GM21619 (cell line): Measurements from ENCODE around the gene DAB1.

ENCODE experiments used
- ATAC-seq: cut with Tn5 transposase; IDR thresholded peaks from one replicate; pipeline ENCODE4 v1.9.1; 2021; ENCODE audit not compliant: unreplicated experiment

Gene DAB1

DNA sequence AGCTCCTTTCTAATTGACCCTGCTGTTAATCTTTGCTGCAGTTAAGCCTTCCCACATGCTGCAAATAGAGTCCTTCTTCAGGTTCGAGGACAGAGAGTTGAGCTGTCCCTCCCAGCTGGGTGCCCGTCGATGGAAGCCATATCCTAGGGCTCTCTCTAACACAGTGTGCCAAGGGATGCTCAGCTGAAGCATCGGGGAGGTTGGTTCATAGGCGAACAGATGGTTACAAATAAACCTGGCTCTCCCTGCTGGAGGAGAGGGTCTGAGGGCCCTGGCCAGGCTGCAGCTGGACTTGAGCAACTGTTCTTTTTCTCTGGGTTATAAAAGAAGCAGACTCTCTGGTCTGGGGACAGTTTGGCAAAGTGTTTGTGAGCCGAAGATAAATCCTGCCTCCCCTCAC, 337.7 kb downstream of the DAB1 start:
- no peak for ATAC-seq

- no peak for ATAC-seq
These were observed 339.2 kb downstream of the DAB1 start for GRCh38 chr1:57084701-57085100.

- no peak for ATAC-seq
These were observed 341.0 kb downstream of the DAB1 start for GRCh38 chr1:57082711-57083439.

DNA sequence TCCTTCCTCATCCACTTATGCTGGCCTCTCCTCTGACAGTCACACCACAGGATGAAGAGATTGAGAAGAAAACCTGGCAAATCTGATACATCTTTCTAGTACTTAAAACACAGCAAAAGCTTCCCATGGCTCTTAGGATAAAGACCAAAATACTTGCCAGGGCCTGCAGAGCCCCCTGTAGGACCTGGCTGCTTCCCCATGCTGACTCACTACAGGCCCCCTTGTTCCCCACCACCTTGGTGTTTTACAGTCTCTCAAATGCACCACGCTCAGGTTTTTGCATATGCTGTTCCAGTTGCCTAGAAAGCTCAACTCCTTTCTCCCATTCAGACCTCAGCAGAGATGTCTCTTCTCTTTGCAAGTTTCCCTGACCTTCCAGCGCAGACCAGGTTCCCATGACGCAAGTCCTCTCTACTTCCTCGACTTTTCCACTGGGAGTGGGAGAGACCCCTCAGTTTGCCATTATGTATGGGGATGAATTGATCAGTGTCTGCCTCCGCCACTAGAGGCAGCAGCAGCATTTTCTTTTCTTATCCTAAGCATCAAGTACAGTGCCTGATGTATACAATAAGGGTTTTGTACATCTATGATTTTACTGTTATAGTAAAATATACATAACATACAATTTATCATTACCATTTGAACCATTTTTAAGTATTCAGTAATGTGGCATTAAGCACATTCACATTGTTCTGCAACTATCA, 344.3 kb downstream of the DAB1 start:
- ATAC-seq = no peak

DNA sequence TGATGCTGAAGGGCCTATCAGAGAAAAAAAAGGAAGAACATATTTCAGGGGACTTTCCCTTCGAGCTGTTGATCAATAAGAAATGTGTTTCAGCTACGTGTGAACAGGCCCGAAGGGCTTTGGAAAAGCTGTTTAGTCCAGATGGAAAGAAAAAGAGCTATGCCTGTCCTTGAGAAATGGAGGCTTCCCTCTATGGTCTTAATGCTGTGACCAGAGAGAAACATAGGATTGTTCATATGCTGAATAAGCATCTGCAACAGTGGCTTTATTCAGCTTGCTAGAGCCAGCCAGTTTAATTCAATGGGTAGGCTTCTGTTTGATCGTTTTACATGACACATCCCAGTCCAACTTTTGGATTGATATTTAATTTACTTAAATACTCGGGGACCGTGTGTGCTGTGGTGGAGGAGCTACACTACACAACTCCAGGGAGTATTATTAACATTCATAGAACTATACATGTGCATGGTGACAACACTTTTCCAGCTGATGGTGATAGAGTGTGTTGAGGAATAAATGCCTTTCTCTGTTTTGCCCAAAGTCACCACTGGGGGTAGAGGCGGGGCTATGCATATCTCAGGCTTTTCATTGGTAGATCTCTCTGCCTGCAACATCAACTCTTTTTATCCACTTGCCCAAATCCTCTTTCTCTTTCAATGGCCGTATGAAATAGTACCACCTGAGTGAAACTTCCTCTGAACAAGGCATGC, 351.3 kb downstream of the DAB1 start:
- ATAC-seq = no peak

DNA sequence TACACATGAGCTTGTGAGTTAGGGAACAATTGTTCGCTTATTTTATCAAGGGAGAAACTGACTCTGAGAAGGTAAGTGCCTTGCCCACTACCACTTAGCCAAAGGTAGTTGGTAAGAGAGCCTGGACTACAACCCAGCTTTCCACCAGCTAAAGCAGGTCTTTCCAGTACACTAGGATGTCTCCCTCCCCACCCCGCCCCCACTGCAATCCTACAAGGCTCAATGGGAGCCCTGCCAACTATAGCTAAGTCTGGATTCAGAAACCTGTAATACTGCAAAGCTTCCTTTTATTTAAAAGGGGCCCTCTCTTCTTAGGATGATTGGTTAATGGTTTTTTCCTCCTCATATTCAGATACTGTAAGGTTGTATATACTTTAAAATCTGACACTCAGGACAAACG, 356.0 kb downstream of the DAB1 start:
- ATAC-seq = no peak

GRCh38 chr1:57066980-57067610, 356.8 kb downstream of the DAB1 start:
- no peak for ATAC-seq

- no peak for ATAC-seq
These were observed 358.4 kb downstream of the DAB1 start for GRCh38 chr1:57065442-57065841.

GRCh38 chr1:57064379-57065140, 359.3 kb downstream of the DAB1 start:
- no peak for ATAC-seq

DNA sequence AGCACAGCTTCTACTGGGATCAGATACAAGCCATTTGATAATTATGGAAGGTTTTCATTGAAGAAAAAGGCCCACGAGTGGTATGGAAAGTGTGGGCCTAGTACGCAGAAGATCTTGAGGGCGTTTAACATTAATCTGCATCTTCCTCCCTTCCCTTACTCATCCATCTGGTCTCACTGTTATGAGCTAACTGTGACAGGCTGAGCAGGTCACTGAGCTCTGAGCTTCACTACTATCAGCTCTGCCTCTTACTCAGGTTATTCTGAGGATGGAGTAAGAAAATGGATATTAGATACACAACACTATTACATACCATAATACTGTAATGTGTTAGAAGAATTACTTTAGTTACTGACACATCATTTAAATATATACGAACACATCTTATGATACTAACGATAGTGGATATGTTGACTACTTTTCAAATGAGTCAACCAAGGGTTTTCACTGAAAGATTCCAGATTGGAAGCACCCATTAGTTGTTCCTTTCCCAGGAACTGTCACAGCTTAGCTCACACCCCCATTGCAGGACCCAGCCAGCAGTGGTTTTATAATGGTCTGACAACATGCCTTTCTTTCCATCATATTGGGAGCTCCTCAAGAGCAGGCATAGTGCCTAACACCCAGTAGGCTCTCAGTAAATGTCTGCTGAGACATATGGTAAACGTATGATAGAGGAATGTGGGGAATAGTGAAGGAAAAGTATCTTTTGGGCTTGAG, 360.3 kb downstream of the DAB1 start:
- ATAC-seq = no peak

DNA sequence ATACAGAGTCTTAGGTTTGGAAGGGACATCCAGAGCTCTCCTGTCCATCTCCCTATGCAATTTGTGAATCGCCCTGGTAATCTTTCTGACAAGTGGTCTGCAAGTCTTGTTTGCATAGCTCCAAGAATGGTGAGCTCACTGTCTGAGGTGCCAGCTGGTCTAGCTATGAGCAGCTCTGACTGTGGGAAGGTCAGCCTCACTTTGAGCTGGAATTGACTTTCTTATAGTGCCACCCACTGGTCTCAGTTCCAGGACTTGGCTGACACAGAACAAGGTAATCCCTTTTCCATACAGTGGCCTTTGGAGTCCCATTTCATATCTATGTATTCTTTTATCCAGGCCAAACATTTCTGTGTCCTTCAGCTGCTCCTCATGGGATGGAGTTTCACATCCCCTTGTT, 362.5 kb downstream of the DAB1 start:
- ATAC-seq = no peak

DNA sequence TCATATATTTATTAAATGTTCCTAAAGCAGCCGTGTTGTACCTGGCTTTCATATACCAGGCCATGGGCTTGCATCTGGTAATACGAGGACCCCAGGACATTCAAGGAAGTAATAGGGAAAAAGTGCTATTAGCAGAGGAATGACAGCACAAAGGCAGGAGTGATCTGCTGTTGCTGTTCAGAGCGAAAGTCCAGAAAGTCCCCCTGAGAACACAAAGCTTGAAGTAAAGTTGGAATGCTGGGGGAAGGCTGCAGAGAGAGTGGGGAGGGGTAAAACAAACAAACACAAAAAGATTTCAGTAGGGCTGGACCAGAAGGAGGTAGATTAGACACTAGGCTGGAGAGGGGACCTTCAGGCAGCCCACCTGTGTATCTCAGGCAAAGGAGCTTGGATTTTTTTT, 363.4 kb downstream of the DAB1 start:
- no peak for ATAC-seq

GRCh38 chr1:57058652-57059501, 365.0 kb downstream of the DAB1 start:
- no peak for ATAC-seq

- no peak for ATAC-seq
These were observed 375.0 kb downstream of the DAB1 start for GRCh38 chr1:57048856-57049255.

GRCh38 chr1:57046462-57046861, 377.4 kb downstream of the DAB1 start:
- no peak for ATAC-seq

- ATAC-seq = no peak
These were observed 382.0 kb downstream of the DAB1 start for GRCh38 chr1:57041901-57042300.

GRCh38 chr1:57040811-57041210, 383.0 kb downstream of the DAB1 start:
- ATAC-seq = no peak

DNA sequence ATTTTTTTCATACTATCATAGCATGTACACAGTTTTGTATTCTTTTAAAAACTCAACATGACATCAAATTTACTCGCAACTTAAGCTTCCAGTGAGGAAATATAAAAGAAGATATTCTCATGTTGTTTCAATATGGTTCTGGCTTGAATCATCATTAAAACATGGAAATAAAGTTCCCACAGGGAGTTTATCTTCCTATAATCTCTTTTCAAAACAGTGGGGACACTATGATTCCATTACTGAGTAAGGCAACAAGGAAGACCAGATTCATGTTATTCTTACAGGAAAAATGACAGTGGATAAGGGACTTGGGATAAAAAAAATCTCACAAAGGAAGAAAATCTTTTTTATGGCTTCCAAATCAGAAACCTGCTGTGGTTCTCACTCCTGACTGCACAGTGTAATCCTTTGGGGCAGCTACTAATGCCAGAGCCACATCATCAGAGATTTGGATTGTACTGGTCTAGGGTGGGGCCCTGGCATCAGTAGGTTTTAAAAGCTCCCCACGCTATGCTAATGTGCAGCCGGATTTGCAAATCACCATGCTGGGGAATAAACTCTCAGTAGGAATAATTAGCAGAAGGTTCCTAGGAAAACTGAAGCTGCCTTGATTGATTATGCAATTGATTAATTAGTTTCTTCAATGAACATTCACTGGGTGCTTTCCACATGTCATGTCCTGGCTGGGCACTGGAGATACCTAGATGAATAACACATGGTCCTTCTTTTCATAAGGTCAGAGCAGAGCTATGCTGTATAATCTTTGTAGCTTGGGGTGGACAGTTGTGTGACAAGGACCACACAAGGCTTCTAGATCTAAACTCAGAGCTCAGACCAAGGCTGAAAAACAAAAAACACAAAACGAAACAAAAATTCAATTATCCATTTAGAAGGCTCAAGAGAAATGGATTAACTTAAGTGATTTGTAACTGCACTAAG, 386.9 kb downstream of the DAB1 start:
- no peak for ATAC-seq
